Activated T-cell treated with anti-CD3 and anti-CD28 coated beads, Interleukin-2, amount 50 U/mL, for 24 hours (primary cell): ENCODE data around the gene MIER2.

Experiments used
- DNase-seq: peaks from one replicate; pipeline ENCODE4 v3.0.0-alpha.2; 2020
- H3K27ac Mint-ChIP-seq: 2 replicates; pipeline ENCODE4 v1.8.0; 2020; ENCODE audit warnings: mild to moderate bottlenecking, mixed read lengths
- H3K27me3 Mint-ChIP-seq: 2 replicates; pipeline ENCODE4 v1.8.0; 2020; ENCODE audit warnings: mixed read lengths
- H3K36me3 Mint-ChIP-seq: 2 replicates; pipeline ENCODE4 v1.8.0; 2020; ENCODE audit warnings: low read depth, mixed read lengths
- H3K4me1 Mint-ChIP-seq: 2 replicates; pipeline ENCODE4 v1.8.0; 2020; ENCODE audit warnings: low read depth, mixed read lengths
- H3K4me3 Mint-ChIP-seq: 2 replicates; pipeline ENCODE4 v1.8.0; 2020; ENCODE audit warnings: mild to moderate bottlenecking, moderate library complexity, mixed read lengths
- H3K9me3 Mint-ChIP-seq: 2 replicates; pipeline ENCODE4 v1.8.0; 2020; ENCODE audit warnings: mixed read lengths

The MIER2 gene

DNA sequence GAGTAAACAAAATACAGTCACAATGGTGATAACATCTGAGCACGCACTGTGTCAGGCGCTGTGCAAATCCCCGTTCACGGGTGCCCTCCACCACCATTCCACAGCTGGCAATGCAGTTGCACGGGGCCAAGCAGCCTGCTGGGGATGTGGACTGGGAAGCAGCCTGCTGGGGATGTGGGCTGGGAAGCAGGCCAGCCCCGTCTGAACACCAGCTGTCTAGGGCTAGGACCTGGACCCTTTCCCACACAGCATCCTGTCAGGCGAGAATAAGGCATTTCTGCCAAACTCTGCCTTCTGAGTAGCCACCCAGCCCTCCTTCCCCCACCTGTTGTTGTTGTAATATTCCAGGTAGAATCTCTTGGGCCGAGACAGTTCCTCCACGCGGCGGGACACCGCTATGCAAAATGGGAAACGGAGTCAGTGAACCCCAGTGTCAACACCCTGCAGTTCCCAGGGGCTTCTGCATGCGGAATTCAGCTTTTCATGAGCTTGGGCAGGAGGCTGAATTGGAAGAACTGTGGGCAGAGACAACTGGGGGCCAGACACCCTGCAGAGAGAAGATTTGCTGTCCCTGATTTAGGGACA, 27.8 kb upstream of the MIER2 start:
- H3K27me3 Mint-ChIP-seq = peaks cover 50% of the 10 kb centered on the region
- no peaks in the 10 kb centered on the region for H3K36me3 Mint-ChIP-seq
- H3K4me1 Mint-ChIP-seq = no peaks in the 10 kb centered on the region
- H3K9me3 Mint-ChIP-seq = no peaks in the 10 kb centered on the region
- H3K27ac Mint-ChIP-seq = no peak overlapping the region
- DNase-seq = no peak
- no peak overlapping the region for H3K4me3 Mint-ChIP-seq

- Mint-ChIP-seq H3K27ac (no peak overlapping the region), H3K9me3 (no peaks in the 10 kb centered on the region), H3K4me1 (no peaks in the 10 kb centered on the region), H3K4me3 (no peak overlapping the region), H3K36me3 (no peaks in the 10 kb centered on the region), H3K27me3 (peaks cover 58% of the 10 kb centered on the region)
- no peak for DNase-seq
These were observed 27.0 kb upstream of the MIER2 start for GRCh38 chr19:371501-372168.

- Mint-ChIP-seq H3K4me1 (no peaks in the 10 kb centered on the region), H3K27me3 (peaks cover 60% of the 10 kb centered on the region), H3K9me3 (no peaks in the 10 kb centered on the region), H3K4me3 (no peak overlapping the region), H3K27ac (no peak overlapping the region), H3K36me3 (no peaks in the 10 kb centered on the region)
- no peak for DNase-seq
These were observed 26.2 kb upstream of the MIER2 start for GRCh38 chr19:370641-371330.

GRCh38 chr19:369876-370275, 25.3 kb upstream of the MIER2 start:
- Mint-ChIP-seq H3K27ac (no peak overlapping the region), H3K9me3 (no peaks in the 10 kb centered on the region), H3K4me1 (no peaks in the 10 kb centered on the region), H3K4me3 (no peak overlapping the region), H3K27me3 (peaks cover 55% of the 10 kb centered on the region), H3K36me3 (no peaks in the 10 kb centered on the region)
- no peak for DNase-seq

DNA sequence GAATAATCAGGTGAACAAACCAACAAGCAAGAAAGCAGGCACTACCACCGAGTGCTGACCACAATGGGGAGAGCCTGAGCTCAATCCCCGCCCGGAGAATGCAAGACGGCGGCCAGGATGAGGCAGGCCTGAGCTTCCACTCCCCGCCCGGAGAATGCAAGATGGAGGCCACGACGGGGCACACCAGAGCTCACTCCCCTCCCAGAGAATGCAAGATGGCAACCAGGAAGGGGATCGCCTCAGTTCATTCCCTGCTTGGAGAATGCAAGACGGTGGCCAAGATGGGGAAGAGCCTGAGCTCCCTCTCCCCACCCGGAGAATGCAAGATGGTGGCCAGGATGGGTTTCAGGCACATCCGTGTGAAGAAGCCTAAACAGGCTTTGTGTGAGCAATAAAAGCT, 24.7 kb upstream of the MIER2 start:
- Mint-ChIP-seq H3K9me3 (no peaks in the 10 kb centered on the region), H3K27me3 (peaks cover 49% of the 10 kb centered on the region), H3K27ac (no peak overlapping the region), H3K36me3 (no peaks in the 10 kb centered on the region), H3K4me3 (no peak overlapping the region), H3K4me1 (no peaks in the 10 kb centered on the region)
- no peak for DNase-seq

DNA sequence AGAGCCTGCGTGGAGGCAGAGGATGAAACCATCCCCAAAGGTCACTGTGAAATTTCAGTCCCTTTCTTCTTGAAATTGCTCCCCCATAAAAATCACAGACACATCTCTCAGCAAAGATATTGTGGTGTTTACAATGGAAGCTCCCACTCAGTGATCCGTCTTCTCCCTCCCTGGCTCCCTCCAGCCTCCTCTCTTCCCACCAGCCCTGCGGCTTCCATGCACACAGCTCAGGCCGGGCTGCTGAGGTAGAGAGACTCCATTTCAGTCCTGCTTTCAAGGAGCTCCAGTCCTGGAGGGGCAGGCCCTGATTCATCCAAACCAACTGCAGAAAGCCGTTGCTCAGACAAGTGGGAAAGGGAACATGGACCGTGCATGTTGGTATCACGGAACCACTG, 24.0 kb upstream of the MIER2 start:
- H3K36me3 Mint-ChIP-seq = no peaks in the 10 kb centered on the region
- H3K4me1 Mint-ChIP-seq = no peaks in the 10 kb centered on the region
- H3K27ac Mint-ChIP-seq = no peak overlapping the region
- H3K9me3 Mint-ChIP-seq = no peaks in the 10 kb centered on the region
- no peak overlapping the region for H3K4me3 Mint-ChIP-seq
- DNase-seq = no peak
- peaks cover 47% of the 10 kb centered on the region for H3K27me3 Mint-ChIP-seq

DNA sequence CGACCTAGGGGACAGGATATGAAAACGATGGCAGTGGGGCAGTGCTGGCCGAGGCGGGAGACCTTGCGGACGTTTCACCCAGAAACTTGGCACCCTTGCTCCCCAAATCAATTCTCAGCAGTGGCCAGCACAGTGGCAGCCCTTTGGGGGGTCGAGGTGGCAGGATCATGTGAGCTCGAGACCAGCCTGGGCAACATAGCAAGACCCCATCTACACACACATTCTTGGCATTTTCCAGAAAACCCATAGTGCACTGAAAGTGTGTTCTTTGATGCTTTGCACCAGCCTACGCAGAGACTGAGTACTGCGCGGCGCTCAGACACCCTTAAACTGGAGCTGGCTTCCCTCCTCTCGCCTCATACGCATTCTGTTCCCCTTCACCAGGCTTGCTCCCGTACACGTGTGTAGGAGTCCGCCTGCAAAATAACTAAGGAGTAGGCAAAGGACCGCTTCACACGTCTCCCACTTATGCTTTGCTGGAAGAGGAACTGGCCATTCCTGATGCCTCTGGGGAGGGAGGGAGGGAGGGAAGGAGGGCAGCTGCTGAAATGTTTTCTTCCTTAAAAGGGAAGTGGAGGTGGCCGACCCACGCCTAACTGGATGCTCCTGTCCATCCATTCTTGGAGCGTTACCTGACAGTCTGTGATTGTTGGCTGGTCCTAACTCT, 23.5 kb upstream of the MIER2 start:
- no peak overlapping the region for H3K4me3 Mint-ChIP-seq
- H3K4me1 Mint-ChIP-seq = no peaks in the 10 kb centered on the region
- H3K36me3 Mint-ChIP-seq = no peaks in the 10 kb centered on the region
- H3K27ac Mint-ChIP-seq = no peak overlapping the region
- no peak for DNase-seq
- no peaks in the 10 kb centered on the region for H3K9me3 Mint-ChIP-seq
- peaks cover 42% of the 10 kb centered on the region for H3K27me3 Mint-ChIP-seq

- H3K27me3 Mint-ChIP-seq = peaks cover 37% of the 10 kb centered on the region
- no peaks in the 10 kb centered on the region for H3K36me3 Mint-ChIP-seq
- no peak overlapping the region for H3K4me3 Mint-ChIP-seq
- no peaks in the 10 kb centered on the region for H3K9me3 Mint-ChIP-seq
- no peaks in the 10 kb centered on the region for H3K4me1 Mint-ChIP-seq
- DNase-seq = no peak
- no peak overlapping the region for H3K27ac Mint-ChIP-seq
These were observed 23.0 kb upstream of the MIER2 start for GRCh38 chr19:367561-367960.

- Mint-ChIP-seq H3K4me1 (no peaks in the 10 kb centered on the region), H3K9me3 (no peaks in the 10 kb centered on the region), H3K27ac (no peak overlapping the region), H3K27me3 (peaks cover 32% of the 10 kb centered on the region), H3K36me3 (no peaks in the 10 kb centered on the region), H3K4me3 (no peak overlapping the region)
- DNase-seq = no peak
These were observed 22.4 kb upstream of the MIER2 start for GRCh38 chr19:366951-367350.

- no peaks in the 10 kb centered on the region for H3K4me1 Mint-ChIP-seq
- no peaks in the 10 kb centered on the region for H3K36me3 Mint-ChIP-seq
- DNase-seq = no peak
- no peak overlapping the region for H3K4me3 Mint-ChIP-seq
- no peak overlapping the region for H3K27ac Mint-ChIP-seq
- peaks cover 25% of the 10 kb centered on the region for H3K27me3 Mint-ChIP-seq
- H3K9me3 Mint-ChIP-seq = no peaks in the 10 kb centered on the region
These were observed 21.7 kb upstream of the MIER2 start for GRCh38 chr19:366205-366783.

DNA sequence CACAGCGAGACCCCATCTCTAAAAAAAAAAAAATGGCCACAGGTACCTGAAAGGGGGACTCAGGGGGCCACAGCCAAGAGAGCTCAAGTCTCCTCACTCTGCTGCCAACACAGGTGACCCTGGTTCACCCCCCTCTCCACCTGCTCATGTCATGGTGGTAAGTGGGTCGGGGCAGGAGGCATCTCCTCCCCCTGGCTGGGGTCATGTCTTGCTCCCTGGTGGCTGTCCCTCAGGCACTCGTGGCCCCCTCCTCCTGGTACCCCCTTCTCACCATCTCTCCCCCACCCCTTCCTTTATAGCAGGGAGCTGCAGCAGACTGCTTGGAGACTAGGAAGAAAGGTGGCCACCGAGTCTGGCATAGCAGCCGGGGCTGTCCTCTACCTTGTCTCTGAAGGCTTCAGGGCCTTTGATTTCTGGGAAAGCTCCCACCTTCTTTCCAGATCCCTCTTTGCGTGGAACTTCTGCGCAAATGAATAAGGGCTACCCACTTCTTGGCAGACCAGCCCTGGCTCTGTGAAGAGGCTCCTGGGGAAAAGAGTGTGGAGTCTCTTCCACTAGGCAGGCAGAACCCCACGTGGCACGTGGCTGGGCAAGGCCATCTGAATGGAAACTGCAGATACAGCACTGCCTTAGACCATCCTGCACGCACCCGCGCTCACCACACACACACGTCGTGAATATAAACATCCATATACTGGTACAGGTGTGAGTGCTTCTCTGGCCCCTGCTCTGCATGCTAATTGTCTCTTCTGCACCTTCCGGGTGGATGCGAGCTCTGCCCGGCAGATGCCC, 20.1 kb upstream of the MIER2 start:
- DNase-seq = no peak
- Mint-ChIP-seq H3K4me3 (no peak overlapping the region), H3K27me3 (peaks cover 21% of the 10 kb centered on the region), H3K9me3 (no peaks in the 10 kb centered on the region), H3K4me1 (no peaks in the 10 kb centered on the region), H3K27ac (no peak overlapping the region), H3K36me3 (no peaks in the 10 kb centered on the region)

DNA sequence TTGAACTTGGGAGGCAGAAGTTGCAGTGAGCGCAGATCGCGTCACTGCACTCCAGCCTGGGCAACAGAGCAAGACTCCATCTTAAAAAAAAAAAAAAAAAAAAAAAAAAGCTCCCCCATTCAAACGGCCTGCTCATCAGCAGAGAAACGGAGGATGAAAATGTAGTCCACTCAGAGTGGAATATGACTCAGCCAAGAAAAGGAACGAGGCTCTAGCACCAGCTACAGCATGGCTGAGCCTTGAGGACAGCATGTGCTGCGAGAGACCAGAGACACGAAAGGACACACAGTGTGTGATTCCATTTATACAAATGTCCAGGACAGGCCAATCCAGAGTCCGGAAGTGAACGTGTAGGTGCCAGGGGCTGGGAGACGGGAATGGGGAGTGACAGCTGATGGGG, 18.1 kb upstream of the MIER2 start:
- peaks cover 21% of the 10 kb centered on the region for H3K27me3 Mint-ChIP-seq
- H3K4me1 Mint-ChIP-seq = no peaks in the 10 kb centered on the region
- H3K36me3 Mint-ChIP-seq = no peaks in the 10 kb centered on the region
- no peak for DNase-seq
- no peak overlapping the region for H3K4me3 Mint-ChIP-seq
- no peaks in the 10 kb centered on the region for H3K9me3 Mint-ChIP-seq
- H3K27ac Mint-ChIP-seq = no peak overlapping the region

DNA sequence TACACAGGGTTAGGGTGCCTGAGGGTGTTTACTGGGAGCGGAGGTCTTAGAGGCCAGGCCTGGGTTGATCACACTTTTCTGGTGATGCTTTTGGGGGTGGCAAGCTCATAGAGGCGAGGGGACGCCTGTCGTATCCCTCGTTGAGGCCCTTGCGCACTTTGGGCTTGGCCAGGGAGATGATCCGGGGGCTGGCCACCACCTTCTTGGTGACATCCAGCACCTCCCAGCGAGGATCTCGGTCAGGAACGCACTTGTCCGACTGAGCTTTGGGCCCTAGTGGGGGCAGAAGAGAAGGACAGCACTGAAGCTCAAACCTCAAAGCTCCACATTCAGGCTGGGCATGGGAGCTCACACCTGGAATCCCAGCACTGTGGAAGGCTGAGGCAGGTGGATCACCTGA, 17.6 kb upstream of the MIER2 start:
- Mint-ChIP-seq H3K4me3 (no peak overlapping the region), H3K27me3 (peaks cover 20% of the 10 kb centered on the region), H3K9me3 (no peaks in the 10 kb centered on the region), H3K27ac (no peak overlapping the region), H3K36me3 (no peaks in the 10 kb centered on the region), H3K4me1 (no peaks in the 10 kb centered on the region)
- no peak for DNase-seq

- Mint-ChIP-seq H3K9me3 (no peaks in the 10 kb centered on the region), H3K27me3 (peaks cover 10% of the 10 kb centered on the region), H3K27ac (no peak overlapping the region), H3K4me3 (no peak overlapping the region), H3K36me3 (no peaks in the 10 kb centered on the region), H3K4me1 (no peaks in the 10 kb centered on the region)
- no peak for DNase-seq
These were observed 15.0 kb upstream of the MIER2 start for GRCh38 chr19:359653-359925.
